Glomerular visceral epithelial cell (primary cell): Measurements from ENCODE around the gene GDA.
A peak's percentile ranks its signal among the peaks of the same experiment; 100 is the strongest.

Source experiments
- DNase-seq: peaks from one replicate; pipeline ENCODE4 v3.0.0-alpha.2; 2016; ENCODE audit errors: extremely low spot score

GDA gene

GRCh38 chr9:72149231-72149975 is at the start of gene GDA:
TSS of gene GDA (plus strand) at chr9:72149440. CDS start at chr9:72149560, 120 bp downstream.
- DNase-seq = peak; percentile 9

DNA sequence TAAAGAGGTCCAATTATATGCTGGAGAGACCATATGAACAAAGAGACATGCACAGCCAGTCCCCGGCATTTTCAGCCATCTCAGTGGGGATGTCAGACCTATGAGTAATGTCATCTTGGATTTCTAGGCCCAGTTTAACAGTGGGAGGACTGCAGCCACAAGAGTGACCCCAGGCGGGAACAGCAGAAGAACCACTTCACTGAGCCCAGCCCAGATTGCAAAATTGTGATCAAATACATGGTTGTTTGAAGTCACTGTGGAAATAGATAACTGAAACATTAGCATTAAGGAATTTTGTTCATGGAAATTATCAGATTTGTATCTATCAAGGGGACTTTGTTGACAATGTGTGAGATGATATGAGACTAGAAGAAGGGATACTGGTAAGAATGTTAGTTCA is 46.7 kb upstream of the GDA start:
- no peak for DNase-seq

DNA sequence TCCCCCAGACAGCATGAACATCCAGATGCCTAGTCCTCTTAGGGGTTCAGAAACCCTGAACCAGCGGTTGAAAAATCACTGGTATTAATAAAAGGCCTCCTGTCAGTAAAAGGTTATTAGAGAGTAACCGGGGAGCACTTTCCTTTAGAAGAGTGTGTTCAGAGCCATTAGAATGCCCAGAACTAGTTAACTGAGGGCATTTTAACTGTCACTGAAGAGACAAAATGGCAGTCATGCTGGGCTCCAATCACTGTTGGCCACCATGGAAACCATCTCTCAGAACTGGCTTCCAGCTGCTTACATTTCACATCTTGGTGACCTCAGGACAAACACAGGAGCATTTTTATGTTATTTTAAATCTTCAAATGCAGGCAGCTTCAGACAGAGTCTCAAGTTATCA is 36.2 kb upstream of the GDA start:
- DNase-seq = no peak

- no peak for DNase-seq
Measured at GRCh38 chr9:72119853-72120252, 29.4 kb upstream of the GDA start.

DNA sequence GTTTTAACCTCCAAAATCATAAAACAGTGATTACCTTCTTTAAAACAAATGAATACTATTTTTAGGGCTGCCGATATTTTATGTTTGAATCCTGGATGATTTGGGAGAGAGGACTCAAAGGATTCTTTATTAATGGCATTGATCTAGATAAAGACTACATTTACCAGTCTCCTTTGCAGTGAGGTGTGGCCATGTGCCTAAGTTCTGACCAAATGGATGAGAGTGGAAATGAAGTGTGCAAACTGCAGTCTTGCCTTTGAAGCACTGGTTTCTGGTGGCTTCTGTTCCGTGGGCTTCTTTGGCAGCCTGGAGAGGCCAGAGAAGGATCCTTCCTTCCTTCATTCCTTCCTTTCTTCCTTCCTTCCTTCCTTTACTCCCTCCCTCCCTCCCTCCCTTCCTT is 24.3 kb upstream of the GDA start:
- no peak for DNase-seq

GRCh38 chr9:72127753-72128152 is 21.5 kb upstream of the GDA start:
- DNase-seq = no peak

GRCh38 chr9:72128526-72128925 is 20.7 kb upstream of the GDA start:
- DNase-seq = no peak

DNA sequence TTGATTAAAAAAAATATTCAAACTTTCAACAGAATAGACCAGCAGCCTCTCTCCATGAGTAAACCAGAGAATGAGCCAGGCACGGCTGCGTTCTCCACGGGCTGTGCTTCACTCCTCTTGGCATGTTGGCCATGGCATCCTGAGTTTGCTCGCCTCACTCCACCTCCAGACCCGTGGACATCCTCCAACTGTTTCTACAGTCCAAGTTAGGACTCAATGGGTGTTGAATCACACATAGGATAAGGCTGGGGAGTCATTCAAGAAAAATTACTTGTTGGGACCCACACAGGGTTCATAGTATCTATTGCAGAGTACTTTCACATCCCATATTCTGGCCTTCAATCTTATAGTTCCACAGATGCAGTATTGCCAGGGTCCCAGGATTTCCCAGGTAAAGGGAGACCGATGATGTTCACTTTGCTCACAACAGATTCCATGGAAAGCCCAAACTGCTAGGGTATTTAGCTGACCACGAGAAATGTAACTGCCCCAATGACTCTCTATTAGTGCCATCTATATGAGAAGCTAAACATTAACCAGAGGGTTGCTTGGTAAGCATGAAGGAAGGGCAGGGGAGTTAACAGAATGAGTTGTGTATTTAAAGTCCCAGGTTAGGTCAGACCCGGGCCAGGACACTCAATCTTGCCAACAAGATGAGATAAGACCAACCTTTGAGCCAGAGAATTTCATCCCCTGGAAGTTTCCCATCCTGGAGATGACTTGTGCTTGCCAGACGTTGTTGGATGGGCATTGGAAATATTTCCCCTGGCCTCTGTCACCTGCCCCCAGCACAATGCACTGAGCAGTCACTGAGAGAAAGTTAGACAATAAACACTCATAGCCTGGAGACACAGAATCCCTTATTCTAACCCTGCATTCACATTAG is 19.7 kb upstream of the GDA start:
- DNase-seq = peak; percentile 28

GRCh38 chr9:72130321-72130720 is 18.9 kb upstream of the GDA start:
- DNase-seq = no peak

- no peak for DNase-seq
Measured at GRCh38 chr9:72131206-72131605, 18.0 kb upstream of the GDA start.

GRCh38 chr9:72132052-72132451 is 17.2 kb upstream of the GDA start:
- DNase-seq = peak; percentile 13

- DNase-seq = no peak
Measured at GRCh38 chr9:72133365-72134035, 15.7 kb upstream of the GDA start.

DNA sequence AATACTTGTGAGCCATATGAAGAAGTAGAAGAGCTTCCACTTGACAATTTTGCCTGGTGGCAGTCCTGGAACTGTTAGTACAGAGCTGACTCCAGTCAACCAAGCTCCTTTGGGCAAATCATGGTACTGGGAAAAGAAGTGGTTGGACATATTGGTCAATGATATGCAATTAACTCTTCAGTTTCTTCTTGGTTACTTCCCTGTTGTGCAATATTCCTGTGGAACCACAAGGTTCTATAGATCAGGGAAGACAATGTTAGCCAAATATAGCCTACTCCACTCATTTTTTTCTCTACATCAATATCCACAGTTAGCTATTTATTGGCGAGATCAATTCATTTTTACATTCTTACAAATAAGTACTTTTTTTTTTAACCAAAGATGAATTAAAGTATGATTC is 14.4 kb upstream of the GDA start:
- DNase-seq = no peak

GRCh38 chr9:72137697-72138365 is 11.4 kb upstream of the GDA start:
- DNase-seq = no peak

- DNase-seq = no peak
Measured at GRCh38 chr9:72139226-72139625, 10.0 kb upstream of the GDA start.

DNA sequence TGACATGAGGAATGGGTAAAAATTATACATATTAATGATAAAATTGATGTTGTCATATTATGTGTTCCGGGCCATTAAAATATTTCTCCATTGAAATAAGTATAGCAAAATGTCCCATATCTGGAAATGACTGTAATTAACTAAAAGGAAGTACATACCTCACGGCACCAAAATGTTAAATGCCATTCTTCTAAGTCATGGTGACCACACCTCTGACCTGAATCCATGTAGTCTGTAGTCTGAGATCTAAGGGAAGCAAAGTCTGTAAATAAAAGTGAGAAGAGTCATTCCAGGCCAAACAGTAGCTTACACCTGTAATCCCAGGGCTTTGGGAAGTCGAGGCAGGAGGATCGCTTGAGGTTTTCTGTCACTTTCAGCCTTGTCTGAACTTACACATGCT is 8.7 kb upstream of the GDA start:
- peak; percentile 16 for DNase-seq

DNA sequence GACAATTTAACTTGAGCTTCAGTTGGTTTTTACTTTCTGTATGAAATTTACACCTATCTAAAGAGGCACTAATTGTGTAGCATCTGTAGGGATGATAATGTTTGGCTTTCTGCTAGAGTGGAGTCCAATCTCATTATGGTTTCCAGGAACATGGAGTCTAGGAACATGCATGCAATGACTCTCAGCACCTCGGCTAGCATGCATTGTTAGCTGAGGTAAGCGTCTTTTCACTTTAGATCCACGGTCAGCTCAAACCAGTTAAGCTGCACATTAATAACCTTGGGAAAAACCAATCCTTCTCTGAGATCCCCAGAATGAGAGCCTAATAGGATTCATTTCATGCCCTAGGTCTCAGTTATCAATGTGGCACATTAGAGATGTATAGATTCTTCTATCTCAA is 7.8 kb upstream of the GDA start:
- DNase-seq = no peak

DNA sequence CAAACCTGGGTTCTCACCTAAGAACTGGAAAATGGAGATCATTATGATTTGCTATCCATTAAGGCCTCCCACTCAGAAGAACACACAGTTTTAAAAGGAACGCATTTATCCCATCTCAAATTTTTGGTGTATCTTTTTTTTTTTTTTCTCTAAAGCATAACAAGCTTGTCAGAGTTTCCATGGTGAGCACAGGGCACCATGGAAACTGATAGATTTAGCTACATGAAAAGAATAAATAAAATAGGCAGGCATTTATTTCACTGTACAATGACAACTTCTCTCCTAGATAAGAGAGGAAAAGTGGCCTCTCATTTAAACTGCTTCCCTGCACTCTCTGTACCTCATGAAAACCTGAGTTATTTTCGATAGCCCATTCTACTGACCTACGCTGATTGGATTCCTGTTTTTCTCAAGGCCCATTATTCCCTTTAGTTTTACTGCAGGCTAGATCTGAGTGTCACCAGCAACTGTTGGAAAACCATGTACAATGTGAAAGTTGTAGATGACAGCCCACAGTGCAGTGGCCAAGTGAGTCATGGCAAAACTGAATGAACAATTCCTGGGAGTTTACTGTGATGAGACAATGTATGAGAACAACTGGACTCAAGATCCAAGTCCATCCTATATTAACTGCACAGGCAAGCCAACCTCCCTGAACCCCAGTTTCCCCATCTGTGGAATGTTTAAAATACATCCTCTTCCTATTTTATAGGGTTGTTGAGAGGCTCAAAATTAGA is 4.3 kb upstream of the GDA start:
- no peak for DNase-seq

- DNase-seq = no peak
Measured at GRCh38 chr9:72145733-72146505, 3.3 kb upstream of the GDA start.

DNA sequence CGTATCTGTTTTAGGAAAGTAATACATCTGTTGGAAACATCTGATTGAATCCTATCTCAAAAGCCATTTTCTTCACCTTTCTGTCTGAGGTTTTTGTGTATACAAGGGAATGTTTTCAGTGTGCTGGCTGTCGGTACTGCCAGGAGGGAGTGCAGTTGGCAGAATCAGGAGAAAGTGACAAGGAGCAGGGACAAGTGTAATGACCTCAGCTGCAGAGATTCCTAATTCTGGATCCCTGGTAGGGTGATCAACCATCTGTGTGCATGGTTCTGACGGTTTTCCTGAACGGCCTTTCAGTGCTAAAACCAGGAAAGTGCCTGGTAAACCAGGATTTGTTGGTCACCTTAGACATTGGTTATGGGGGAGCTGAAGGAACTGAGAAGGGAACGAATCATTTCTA is 1.6 kb upstream of the GDA start:
- DNase-seq = no peak

- DNase-seq = no peak
Measured at GRCh38 chr9:72150127-72150526, 887 bp downstream of the GDA start.
